Measurements from ENCODE around the gene SPATS2. TPM values are rescaled to one million over a fixed set of nuclear protein-coding genes. Genes with fewer than 3 reads are reported as not detected.
"Not testable (repeated sequence)": the region's sequence is repeated elsewhere in the genome, so short reads cannot be mapped to it uniquely, and the experiment has no call there.

The SPATS2 gene
- 5.5 TPM for total RNA-seq
- polyA plus RNA-seq = 1 to 10 TPM; 2.4 to 4.8 (median 3.6) TPM

DNA sequence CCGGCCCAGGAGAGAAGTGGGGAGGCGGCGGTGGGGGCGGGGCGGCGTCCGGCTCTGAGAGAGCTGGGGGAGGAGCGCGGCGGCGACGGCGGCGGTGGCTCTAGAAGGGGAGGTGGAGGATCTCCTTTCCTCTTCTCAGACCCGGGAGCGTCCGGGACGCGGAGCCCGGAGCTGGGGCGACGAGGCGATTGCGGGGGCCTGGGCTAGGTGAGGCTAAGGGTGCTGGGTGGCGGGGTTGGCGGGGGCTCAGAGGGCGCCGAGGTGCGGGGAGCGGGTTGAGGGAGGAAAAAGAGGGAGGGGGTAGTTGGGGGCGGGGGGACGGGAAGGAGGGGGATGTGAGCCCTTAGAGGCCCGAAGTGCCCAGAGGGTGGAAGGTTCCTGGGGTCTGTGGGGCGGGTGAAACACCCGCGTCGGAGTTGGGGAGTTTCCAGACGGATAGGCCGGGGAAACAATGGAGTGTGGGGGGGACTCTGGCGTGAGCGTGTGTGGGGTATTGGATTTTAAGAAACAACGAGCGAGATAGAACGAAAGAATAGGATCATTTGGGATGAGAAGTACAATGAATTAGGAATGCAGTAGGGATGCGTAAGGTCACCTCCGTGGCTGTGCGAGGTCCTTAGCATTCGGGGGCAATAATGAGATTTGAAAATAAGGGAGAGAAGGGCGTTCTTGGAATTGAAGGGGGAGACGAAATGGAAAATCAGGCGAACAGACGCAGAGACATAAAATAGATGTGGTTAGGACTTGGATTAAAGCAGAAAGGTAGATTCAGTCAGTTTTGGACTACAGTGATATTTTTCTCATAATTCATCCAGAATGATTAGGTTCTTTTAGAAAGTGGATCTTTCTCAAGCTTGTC is at the start of gene SPATS2:
Gene SPATS2, plus strand, starts transcription at position 82 of the 859 bp plus-strand sequence. CDS start 93,551 bp downstream, outside the sequence.
- Mint-ChIP-seq H3K27ac (peak within 1 kb of the TSS; percentile 93 to 95 (median 95)), H3K9me3 (no peaks in the 10 kb centered on the region), H3K4me1 (peaks cover 19 to 34% (median 26%) of the 10 kb centered on the region in 4 donors), H3K36me3 (no peaks in the 10 kb centered on the region), H3K4me3 (peak within 1 kb of the TSS; percentile 92 to 99 (median 94)), H3K27me3 (peaks cover 5% of the 10 kb centered on the region)
- Histone ChIP-seq H3K4me1 (ENCODE audit: control insufficient read depth, insufficient read depth, low read length, poor library complexity, severe bottlenecking) (peaks cover 14% of the 10 kb centered on the region), H3K27ac (ENCODE audit: insufficient read depth, low read length, poor library complexity, severe bottlenecking) (peak within 1 kb of the TSS; percentile 83), H3K27me3 (ENCODE audit: control insufficient read depth, insufficient read depth, low read length) (no peaks in the 10 kb centered on the region), H3K4me3 (ENCODE audit: low read depth, low read length) (peak within 1 kb of the TSS; percentile 77), H3K36me3 (ENCODE audit: control insufficient read depth, insufficient read depth, low read length) (no peaks in the 10 kb centered on the region), H3K9me3 (ENCODE audit: control insufficient read depth in 2 of 2, low read length in 2 of 2) (no peaks in the 10 kb centered on the region)
- ATAC-seq (ENCODE audit: low read depth in 2 of 2) = no peak
- DNase-seq = no peak

DNA sequence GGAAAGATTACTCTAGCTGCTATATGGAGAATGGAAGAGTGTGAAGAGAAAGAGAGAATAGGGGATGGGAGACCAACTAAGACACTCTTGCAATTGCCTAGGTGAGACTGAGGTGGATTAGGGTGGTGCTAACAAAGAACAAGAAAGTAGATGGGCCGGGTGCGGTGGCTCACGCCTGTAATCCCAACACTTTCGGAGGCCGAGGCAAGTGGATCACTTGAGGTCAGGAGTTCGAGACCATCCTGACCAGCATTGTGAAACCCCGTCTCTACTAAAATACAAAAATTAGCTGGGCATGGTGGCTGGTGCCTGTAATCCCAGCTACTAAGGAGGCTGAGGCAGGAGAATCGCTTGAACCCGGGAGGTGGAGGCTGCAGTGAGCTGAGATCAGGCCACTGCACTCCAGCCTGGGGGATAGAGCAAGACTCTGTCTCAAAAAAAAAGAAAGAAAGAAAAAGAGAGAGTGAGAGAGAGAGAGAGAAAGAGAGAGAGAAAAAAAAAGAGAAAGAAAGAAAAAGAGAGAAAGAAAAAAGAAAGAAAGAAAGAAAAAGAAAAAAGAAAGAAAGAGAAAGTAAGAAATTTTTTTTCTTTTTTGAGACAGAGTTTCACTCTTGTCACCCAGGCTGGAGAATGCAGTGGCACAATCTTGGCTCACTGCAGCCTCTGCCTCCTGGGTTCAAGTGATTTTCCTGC is 46.7 kb upstream of the SPATS2 start:
- Mint-ChIP-seq H3K4me1 (peaks cover 0 to 22% (median 11%) of the 10 kb centered on the region in 4 donors), H3K27ac (peak overlapping the region in 1 of 3 donors; percentile 12), H3K4me3 (peak overlapping the region; percentile 13 to 88 (median 62))
- not testable (repeated sequence) for H3K4me3 ChIP-seq (ENCODE audit: low read depth, low read length); H3K36me3 Mint-ChIP-seq; H3K27me3 Mint-ChIP-seq; H3K9me3 Mint-ChIP-seq; H3K36me3 ChIP-seq (ENCODE audit: control insufficient read depth, insufficient read depth, low read length); H3K27ac ChIP-seq (ENCODE audit: insufficient read depth, low read length, poor library complexity, severe bottlenecking); H3K9me3 ChIP-seq (ENCODE audit: control insufficient read depth in 2 of 2, low read length in 2 of 2); DNase-seq; ATAC-seq (ENCODE audit: low read depth in 2 of 2); H3K27me3 ChIP-seq (ENCODE audit: control insufficient read depth, insufficient read depth, low read length)
- peaks cover 18% of the 10 kb centered on the region for H3K4me1 ChIP-seq (ENCODE audit: control insufficient read depth, insufficient read depth, low read length, poor library complexity, severe bottlenecking)

GRCh38 chr12:49322367-49322707 is 44.9 kb upstream of the SPATS2 start:
- no peak for DNase-seq
- Mint-ChIP-seq H3K36me3 (no peaks in the 10 kb centered on the region), H3K4me1 (peaks cover 0 to 22% (median 11%) of the 10 kb centered on the region in 4 donors), H3K27me3 (peaks cover 4% of the 10 kb centered on the region), H3K27ac (peak overlapping the region in 2 of 3 donors; percentile 71 to 95), H3K4me3 (peak overlapping the region; percentile 88 to 96 (median 93)), H3K9me3 (peaks cover 0 to 2% (median 0%) of the 10 kb centered on the region in 7 donors)
- Histone ChIP-seq H3K36me3 (ENCODE audit: control insufficient read depth, insufficient read depth, low read length) (no peaks in the 10 kb centered on the region), H3K27me3 (ENCODE audit: control insufficient read depth, insufficient read depth, low read length) (no peaks in the 10 kb centered on the region), H3K27ac (ENCODE audit: insufficient read depth, low read length, poor library complexity, severe bottlenecking) (peak overlapping the region; percentile 69), H3K4me1 (ENCODE audit: control insufficient read depth, insufficient read depth, low read length, poor library complexity, severe bottlenecking) (peaks cover 18% of the 10 kb centered on the region), H3K9me3 (ENCODE audit: control insufficient read depth in 2 of 2, low read length in 2 of 2) (no peaks in the 10 kb centered on the region), H3K4me3 (ENCODE audit: low read depth, low read length) (peak overlapping the region; percentile 77)
- ATAC-seq (ENCODE audit: low read depth in 2 of 2) = no peak

GRCh38 chr12:49322708-49323523 is 44.3 kb upstream of the SPATS2 start, which contains the start of gene TROAP:
TROAP (plus strand) TSS chr12:49323255; CDS start chr12:49323609, 354 bp downstream.
- peak; percentile 97 to 99 (median 98) for DNase-seq
- Mint-ChIP-seq H3K36me3 (no peaks in the 10 kb centered on the region), H3K4me3 (peak within 1 kb of the TSS; percentile 88 to 96 (median 93)), H3K9me3 (peaks cover 0 to 3% (median 0%) of the 10 kb centered on the region in 7 donors), H3K27me3 (peaks cover 4% of the 10 kb centered on the region), H3K4me1 (peaks cover 0 to 22% (median 11%) of the 10 kb centered on the region in 4 donors), H3K27ac (peak within 1 kb of the TSS; percentile 71 to 95 (median 92))
- Histone ChIP-seq H3K36me3 (ENCODE audit: control insufficient read depth, insufficient read depth, low read length) (no peaks in the 10 kb centered on the region), H3K4me3 (ENCODE audit: low read depth, low read length) (peak within 1 kb of the TSS; percentile 81), H3K9me3 (ENCODE audit: control insufficient read depth in 2 of 2, low read length in 2 of 2) (no peaks in the 10 kb centered on the region), H3K27ac (ENCODE audit: insufficient read depth, low read length, poor library complexity, severe bottlenecking) (peak within 1 kb of the TSS; percentile 69), H3K4me1 (ENCODE audit: control insufficient read depth, insufficient read depth, low read length, poor library complexity, severe bottlenecking) (peaks cover 18% of the 10 kb centered on the region), H3K27me3 (ENCODE audit: control insufficient read depth, insufficient read depth, low read length) (no peaks in the 10 kb centered on the region)
- ATAC-seq (ENCODE audit: low read depth in 2 of 2) = peak; percentile 97 to 98

DNA sequence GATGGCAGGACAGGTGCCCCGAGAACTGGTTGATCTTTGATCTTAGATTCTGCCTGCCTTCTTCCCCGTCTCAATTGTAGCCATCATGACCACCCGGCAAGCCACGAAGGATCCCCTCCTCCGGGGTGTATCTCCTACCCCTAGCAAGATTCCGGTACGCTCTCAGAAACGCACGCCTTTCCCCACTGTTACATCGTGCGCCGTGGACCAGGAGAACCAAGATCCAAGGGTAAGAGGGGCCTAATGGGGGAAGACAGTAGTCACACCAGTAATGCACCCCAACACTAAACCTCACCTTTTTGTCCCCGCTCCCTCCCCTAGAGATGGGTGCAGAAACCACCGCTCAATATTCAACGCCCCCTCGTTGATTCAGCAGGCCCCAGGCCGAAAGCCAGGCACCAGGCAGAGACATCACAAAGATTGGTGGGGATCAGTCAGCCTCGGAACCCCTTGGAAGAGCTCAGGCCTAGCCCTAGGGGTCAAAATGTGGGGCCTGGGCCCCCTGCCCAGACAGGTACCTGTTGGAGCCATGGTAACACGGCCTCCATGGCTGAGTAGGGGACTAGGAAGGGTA is 43.7 kb upstream of the SPATS2 start:
- Histone ChIP-seq H3K27ac (ENCODE audit: insufficient read depth, low read length, poor library complexity, severe bottlenecking) (no peak overlapping the region), H3K36me3 (ENCODE audit: control insufficient read depth, insufficient read depth, low read length) (no peaks in the 10 kb centered on the region), H3K4me3 (ENCODE audit: low read depth, low read length) (peak overlapping the region; percentile 81), H3K4me1 (ENCODE audit: control insufficient read depth, insufficient read depth, low read length, poor library complexity, severe bottlenecking) (peaks cover 18% of the 10 kb centered on the region), H3K9me3 (ENCODE audit: control insufficient read depth in 2 of 2, low read length in 2 of 2) (no peaks in the 10 kb centered on the region), H3K27me3 (ENCODE audit: control insufficient read depth, insufficient read depth, low read length) (no peaks in the 10 kb centered on the region)
- DNase-seq (no peak), ATAC-seq (ENCODE audit: low read depth in 2 of 2) (no peak)
- H3K4me3 Mint-ChIP-seq = peak overlapping the region; percentile 88 to 96 (median 93)
- H3K4me1 Mint-ChIP-seq = peaks cover 0 to 22% (median 11%) of the 10 kb centered on the region in 4 donors
- peaks cover 4% of the 10 kb centered on the region for H3K27me3 Mint-ChIP-seq
- H3K27ac Mint-ChIP-seq = peak overlapping the region; percentile 71 to 95 (median 78)
- no peaks in the 10 kb centered on the region for H3K36me3 Mint-ChIP-seq
- peaks cover 0 to 3% (median 0%) of the 10 kb centered on the region in 7 donors for H3K9me3 Mint-ChIP-seq

DNA sequence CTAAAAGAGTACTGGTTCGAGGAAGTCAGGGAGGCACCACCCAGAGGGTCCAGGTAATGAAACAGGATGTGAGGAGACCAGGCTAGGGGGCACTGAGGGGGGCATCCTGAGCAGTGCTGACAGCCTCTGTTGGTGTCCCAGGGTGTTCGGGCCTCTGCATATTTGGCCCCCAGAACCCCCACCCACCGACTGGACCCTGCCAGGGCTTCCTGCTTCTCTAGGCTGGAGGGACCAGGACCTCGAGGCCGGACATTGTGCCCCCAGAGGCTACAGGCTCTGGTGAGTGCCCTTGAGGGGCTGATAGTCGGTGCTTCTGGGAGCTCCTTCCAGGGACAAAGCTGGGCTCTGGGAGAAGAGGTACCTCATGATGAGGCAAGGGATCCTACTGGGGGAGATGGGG is 41.7 kb upstream of the SPATS2 start:
- Histone ChIP-seq H3K9me3 (ENCODE audit: control insufficient read depth in 2 of 2, low read length in 2 of 2) (no peaks in the 10 kb centered on the region), H3K27me3 (ENCODE audit: control insufficient read depth, insufficient read depth, low read length) (no peaks in the 10 kb centered on the region), H3K4me3 (ENCODE audit: low read depth, low read length) (no peak overlapping the region), H3K36me3 (ENCODE audit: control insufficient read depth, insufficient read depth, low read length) (no peaks in the 10 kb centered on the region), H3K27ac (ENCODE audit: insufficient read depth, low read length, poor library complexity, severe bottlenecking) (no peak overlapping the region), H3K4me1 (ENCODE audit: control insufficient read depth, insufficient read depth, low read length, poor library complexity, severe bottlenecking) (peaks cover 18% of the 10 kb centered on the region)
- Mint-ChIP-seq H3K4me1 (peaks cover 0 to 22% (median 11%) of the 10 kb centered on the region in 4 donors), H3K27me3 (peaks cover 4% of the 10 kb centered on the region), H3K36me3 (no peaks in the 10 kb centered on the region), H3K4me3 (no peak overlapping the region), H3K9me3 (peaks cover 0 to 1% (median 0%) of the 10 kb centered on the region in 7 donors), H3K27ac (no peak overlapping the region)
- no peak for DNase-seq
- no peak for ATAC-seq (ENCODE audit: low read depth in 2 of 2)

- Histone ChIP-seq H3K27me3 (ENCODE audit: control insufficient read depth, insufficient read depth, low read length) (no peaks in the 10 kb centered on the region), H3K27ac (ENCODE audit: insufficient read depth, low read length, poor library complexity, severe bottlenecking) (no peak overlapping the region), H3K36me3 (ENCODE audit: control insufficient read depth, insufficient read depth, low read length) (no peaks in the 10 kb centered on the region), H3K9me3 (ENCODE audit: control insufficient read depth in 2 of 2, low read length in 2 of 2) (no peaks in the 10 kb centered on the region), H3K4me1 (ENCODE audit: control insufficient read depth, insufficient read depth, low read length, poor library complexity, severe bottlenecking) (peaks cover 11% of the 10 kb centered on the region), H3K4me3 (ENCODE audit: low read depth, low read length) (no peak overlapping the region)
- Mint-ChIP-seq H3K4me3 (peak overlapping the region in 1 of 4 donors; percentile 30), H3K9me3 (peaks cover 0 to 1% (median 0%) of the 10 kb centered on the region in 7 donors), H3K36me3 (no peaks in the 10 kb centered on the region), H3K27me3 (peaks cover 11% of the 10 kb centered on the region), H3K27ac (no peak overlapping the region), H3K4me1 (peaks cover 0 to 17% (median 6%) of the 10 kb centered on the region in 4 donors)
- ATAC-seq (ENCODE audit: low read depth in 2 of 2) (no peak), DNase-seq (no peak)
Measured at GRCh38 chr12:49327368-49327767, 39.9 kb upstream of the SPATS2 start.
